ENCODE data around the gene EEF1AKMT4.

- TF ChIP-seq CTCF (conservative IDR thresholded peaks at IDR 0.05; ENCODE audit: low read length) (no peak), EZH2phosphoT487 (IDR thresholded peaks at IDR 0.05; ENCODE audit: borderline replicate concordance, low read depth, low read length) (no peak)
These were observed 27.0 kb upstream of the EEF1AKMT4 start for GRCh38 chr3:184222521-184222920.
